SK-N-SH (cell line): ENCODE data around the gene MATN4.

Source experiments
- CTCF ChIP-seq: fragments of 200-600 bp; sonication (generic); IDR thresholded peaks from 2 replicates; pipeline ENCODE4 v1.6.1; 2017; ENCODE audit warnings: antibody characterized with exemption, mild to moderate bottlenecking, moderate library complexity
- NRF1 ChIP-seq: IDR thresholded peaks from 2 replicates; pipeline ENCODE4 v1.6.1; 2012; ENCODE audit warnings: low read depth, mild to moderate bottlenecking, low read length
- RFX5 ChIP-seq: IDR thresholded peaks from 2 replicates; pipeline ENCODE4 v1.6.1; 2012; ENCODE audit warnings: mild to moderate bottlenecking, improper control_type of control experiment, low read length
- ZBTB33 ChIP-seq: IDR thresholded peaks from 2 replicates; pipeline ENCODE4 v1.4.0; 2012; ENCODE audit warnings: low read depth, borderline replicate concordance

GRCh38 chr20:45307076-45307640 is 941 bp downstream of the MATN4 start:
- no peak for TF ChIP-seq CTCF
- TF ChIP-seq RFX5 = no peak
- TF ChIP-seq NRF1 = no peak
- no peak for TF ChIP-seq ZBTB33
